ENCODE data around the gene SORCS2. TPM values are rescaled to one million over a fixed set of nuclear protein-coding genes. Genes with fewer than 3 reads are reported as not detected.

The SORCS2 gene
- total RNA-seq, 1 donor from 2014 or later: 3.0 TPM

DNA sequence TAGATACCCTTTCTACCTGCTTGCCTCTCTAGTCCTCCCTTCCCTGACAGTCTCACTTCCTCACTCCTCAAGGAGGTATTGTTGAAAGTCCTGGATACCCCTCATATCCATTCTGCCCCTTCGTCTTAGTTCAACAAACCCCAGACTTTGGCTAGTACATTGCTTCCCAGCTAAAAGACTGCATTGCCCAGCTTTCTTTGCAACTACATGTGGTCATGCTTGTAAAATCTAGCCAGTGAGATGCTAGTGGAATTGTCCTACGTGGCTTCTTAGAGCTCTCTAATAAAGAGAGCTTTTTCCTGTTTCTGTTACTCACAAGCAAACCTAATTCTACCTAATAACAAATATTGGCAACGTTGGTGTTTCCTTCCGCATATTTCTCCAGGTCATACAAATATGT, 480.3 kb downstream of the SORCS2 start:
- no peak overlapping the region for H3K27ac Mint-ChIP-seq (ENCODE audit: unreplicated experiment)
- H3K27me3 Mint-ChIP-seq (ENCODE audit: unreplicated experiment): peaks cover 46% of the 10 kb centered on the region
- H3K4me3 Mint-ChIP-seq (ENCODE audit: unreplicated experiment): no peak overlapping the region
- H3K4me1 Mint-ChIP-seq (ENCODE audit: unreplicated experiment): no peaks in the 10 kb centered on the region
- peaks cover 12% of the 10 kb centered on the region for H3K9me3 Mint-ChIP-seq (ENCODE audit: unreplicated experiment)
- H3K36me3 Mint-ChIP-seq (ENCODE audit: unreplicated experiment): peaks cover 3% of the 10 kb centered on the region
- TF ChIP-seq, protein P1, sequence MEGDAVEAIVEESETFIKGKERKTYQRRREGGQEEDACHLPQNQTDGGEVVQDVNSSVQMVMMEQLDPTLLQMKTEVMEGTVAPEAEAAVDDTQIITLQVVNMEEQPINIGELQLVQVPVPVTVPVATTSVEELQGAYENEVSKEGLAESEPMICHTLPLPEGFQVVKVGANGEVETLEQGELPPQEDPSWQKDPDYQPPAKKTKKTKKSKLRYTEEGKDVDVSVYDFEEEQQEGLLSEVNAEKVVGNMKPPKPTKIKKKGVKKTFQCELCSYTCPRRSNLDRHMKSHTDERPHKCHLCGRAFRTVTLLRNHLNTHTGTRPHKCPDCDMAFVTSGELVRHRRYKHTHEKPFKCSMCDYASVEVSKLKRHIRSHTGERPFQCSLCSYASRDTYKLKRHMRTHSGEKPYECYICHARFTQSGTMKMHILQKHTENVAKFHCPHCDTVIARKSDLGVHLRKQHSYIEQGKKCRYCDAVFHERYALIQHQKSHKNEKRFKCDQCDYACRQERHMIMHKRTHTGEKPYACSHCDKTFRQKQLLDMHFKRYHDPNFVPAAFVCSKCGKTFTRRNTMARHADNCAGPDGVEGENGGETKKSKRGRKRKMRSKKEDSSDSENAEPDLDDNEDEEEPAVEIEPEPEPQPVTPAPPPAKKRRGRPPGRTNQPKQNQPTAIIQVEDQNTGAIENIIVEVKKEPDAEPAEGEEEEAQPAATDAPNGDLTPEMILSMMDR (IDR thresholded peaks at IDR 0.05): no peak
- no peak for DNase-seq (ENCODE audit: extremely low spot score, unreplicated experiment)

GRCh38 chr4:7673121-7673520, 480.8 kb downstream of the SORCS2 start:
- H3K27me3 Mint-ChIP-seq (ENCODE audit: unreplicated experiment): peaks cover 41% of the 10 kb centered on the region
- H3K4me1 Mint-ChIP-seq (ENCODE audit: unreplicated experiment): no peaks in the 10 kb centered on the region
- H3K36me3 Mint-ChIP-seq (ENCODE audit: unreplicated experiment): peaks cover 3% of the 10 kb centered on the region
- TF ChIP-seq, protein P1 (IDR thresholded peaks at IDR 0.05): no peak
- H3K27ac Mint-ChIP-seq (ENCODE audit: unreplicated experiment): no peak overlapping the region
- H3K4me3 Mint-ChIP-seq (ENCODE audit: unreplicated experiment): no peak overlapping the region
- no peak for DNase-seq (ENCODE audit: extremely low spot score, unreplicated experiment)
- H3K9me3 Mint-ChIP-seq (ENCODE audit: unreplicated experiment): peaks cover 12% of the 10 kb centered on the region

DNA sequence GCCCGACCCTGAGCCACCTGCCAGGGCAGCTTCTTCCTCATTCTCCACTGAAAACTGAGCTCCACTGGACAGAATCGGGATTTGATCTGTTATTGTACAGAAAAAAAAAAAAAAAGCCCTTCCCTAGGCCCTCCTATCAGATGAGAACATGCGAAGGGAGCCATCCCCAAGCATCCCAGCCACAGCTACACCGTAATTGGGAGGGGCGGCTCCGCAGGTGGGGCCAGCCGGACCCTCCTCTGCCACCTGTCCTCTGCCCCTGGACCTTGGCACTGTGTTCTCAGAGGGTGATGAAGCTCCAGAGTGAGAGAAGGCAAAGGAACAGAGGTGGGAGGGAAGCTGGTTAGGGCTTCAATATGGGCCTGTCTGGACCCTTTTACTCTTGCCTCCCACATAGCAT, 482.4 kb downstream of the SORCS2 start:
- TF ChIP-seq, protein P1 (IDR thresholded peaks at IDR 0.05): no peak
- peaks cover 3% of the 10 kb centered on the region for H3K36me3 Mint-ChIP-seq (ENCODE audit: unreplicated experiment)
- H3K9me3 Mint-ChIP-seq (ENCODE audit: unreplicated experiment): peaks cover 12% of the 10 kb centered on the region
- H3K27me3 Mint-ChIP-seq (ENCODE audit: unreplicated experiment): peaks cover 29% of the 10 kb centered on the region
- no peak overlapping the region for H3K4me3 Mint-ChIP-seq (ENCODE audit: unreplicated experiment)
- H3K27ac Mint-ChIP-seq (ENCODE audit: unreplicated experiment): no peak overlapping the region
- no peak for DNase-seq (ENCODE audit: extremely low spot score, unreplicated experiment)
- H3K4me1 Mint-ChIP-seq (ENCODE audit: unreplicated experiment): no peaks in the 10 kb centered on the region

DNA sequence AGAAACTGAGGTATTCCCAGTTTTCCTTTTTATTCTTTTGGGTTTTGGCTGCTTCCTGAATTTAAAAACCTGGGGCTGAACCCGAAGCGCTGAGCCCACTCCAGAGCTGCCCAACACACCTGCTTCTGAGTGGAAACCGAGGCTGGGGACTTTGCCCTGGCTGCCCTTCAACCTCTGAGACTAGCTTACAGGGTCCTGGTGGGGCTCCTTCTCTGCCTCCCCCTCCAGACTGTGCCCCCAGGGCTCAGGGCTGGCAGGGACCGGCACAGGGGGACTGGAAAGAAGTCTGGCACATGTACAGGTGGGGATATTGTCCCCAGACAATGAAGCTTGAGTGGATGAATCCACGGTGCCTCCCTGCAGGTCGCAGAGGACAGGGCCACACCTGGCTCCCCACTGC, 482.8 kb downstream of the SORCS2 start:
- peaks cover 12% of the 10 kb centered on the region for H3K9me3 Mint-ChIP-seq (ENCODE audit: unreplicated experiment)
- H3K27me3 Mint-ChIP-seq (ENCODE audit: unreplicated experiment): peaks cover 30% of the 10 kb centered on the region

DNA sequence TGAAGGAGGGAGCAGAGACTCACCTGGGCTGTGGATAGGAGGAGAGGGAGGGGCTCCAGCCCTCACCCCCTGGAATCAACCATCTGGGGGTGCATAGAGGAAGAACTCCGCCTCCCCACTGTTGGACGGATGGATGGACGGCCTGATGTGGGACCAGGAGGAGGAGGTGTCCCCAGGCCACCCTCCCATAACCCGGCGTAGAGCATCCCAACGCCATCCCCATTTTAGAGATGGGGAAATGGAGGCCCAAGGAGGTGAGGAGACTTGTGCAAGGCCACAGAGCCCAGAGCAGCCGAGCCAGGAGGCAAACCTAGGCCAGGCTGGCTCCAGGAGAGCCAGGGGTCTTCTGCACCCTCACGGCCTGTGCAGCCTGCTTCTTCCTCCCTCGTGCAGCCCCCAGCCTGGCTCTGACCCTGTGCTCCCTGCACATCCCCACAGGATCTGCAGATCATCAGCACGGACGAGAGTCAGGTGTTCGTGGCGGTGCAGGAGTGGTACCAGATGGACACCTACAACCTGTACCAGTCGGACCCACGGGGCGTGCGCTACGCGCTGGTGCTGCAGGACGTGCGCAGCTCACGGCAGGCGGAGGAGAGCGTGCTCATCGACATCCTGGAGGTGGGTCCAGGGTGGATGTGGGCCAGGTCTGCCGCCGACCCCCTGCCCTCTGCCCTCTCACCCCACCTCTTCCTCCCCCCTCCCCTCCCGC, 483.4 kb downstream of the SORCS2 start:
- TF ChIP-seq, protein P1 (IDR thresholded peaks at IDR 0.05): no peak
- Mint-ChIP-seq H3K4me3 (ENCODE audit: unreplicated experiment) (no peak overlapping the region), H3K27me3 (ENCODE audit: unreplicated experiment) (peaks cover 28% of the 10 kb centered on the region), H3K36me3 (ENCODE audit: unreplicated experiment) (peaks cover 3% of the 10 kb centered on the region), H3K9me3 (ENCODE audit: unreplicated experiment) (peaks cover 9% of the 10 kb centered on the region), H3K27ac (ENCODE audit: unreplicated experiment) (no peak overlapping the region), H3K4me1 (ENCODE audit: unreplicated experiment) (no peaks in the 10 kb centered on the region)
- DNase-seq (ENCODE audit: extremely low spot score, unreplicated experiment): no peak

More for the DNA sequence above, 482.8 kb downstream of the SORCS2 start:
- H3K4me3 Mint-ChIP-seq (ENCODE audit: unreplicated experiment): no peak overlapping the region
- DNase-seq (ENCODE audit: extremely low spot score, unreplicated experiment): no peak
- TF ChIP-seq, protein P1 (IDR thresholded peaks at IDR 0.05): no peak
- peaks cover 3% of the 10 kb centered on the region for H3K36me3 Mint-ChIP-seq (ENCODE audit: unreplicated experiment)
- H3K27ac Mint-ChIP-seq (ENCODE audit: unreplicated experiment): no peak overlapping the region
- no peaks in the 10 kb centered on the region for H3K4me1 Mint-ChIP-seq (ENCODE audit: unreplicated experiment)
